ENCODE data around the gene CDKN1C. TPM values are rescaled to one million over a fixed set of nuclear protein-coding genes. Genes with fewer than 3 reads are reported as not detected.

CDKN1C gene
- total and polyA plus RNA-seq, 2 of the 8 experiments (the other 6 are each of a cell fraction or from before 2014, with no cell fraction given): 12.8 to 14.1 TPM

DNA sequence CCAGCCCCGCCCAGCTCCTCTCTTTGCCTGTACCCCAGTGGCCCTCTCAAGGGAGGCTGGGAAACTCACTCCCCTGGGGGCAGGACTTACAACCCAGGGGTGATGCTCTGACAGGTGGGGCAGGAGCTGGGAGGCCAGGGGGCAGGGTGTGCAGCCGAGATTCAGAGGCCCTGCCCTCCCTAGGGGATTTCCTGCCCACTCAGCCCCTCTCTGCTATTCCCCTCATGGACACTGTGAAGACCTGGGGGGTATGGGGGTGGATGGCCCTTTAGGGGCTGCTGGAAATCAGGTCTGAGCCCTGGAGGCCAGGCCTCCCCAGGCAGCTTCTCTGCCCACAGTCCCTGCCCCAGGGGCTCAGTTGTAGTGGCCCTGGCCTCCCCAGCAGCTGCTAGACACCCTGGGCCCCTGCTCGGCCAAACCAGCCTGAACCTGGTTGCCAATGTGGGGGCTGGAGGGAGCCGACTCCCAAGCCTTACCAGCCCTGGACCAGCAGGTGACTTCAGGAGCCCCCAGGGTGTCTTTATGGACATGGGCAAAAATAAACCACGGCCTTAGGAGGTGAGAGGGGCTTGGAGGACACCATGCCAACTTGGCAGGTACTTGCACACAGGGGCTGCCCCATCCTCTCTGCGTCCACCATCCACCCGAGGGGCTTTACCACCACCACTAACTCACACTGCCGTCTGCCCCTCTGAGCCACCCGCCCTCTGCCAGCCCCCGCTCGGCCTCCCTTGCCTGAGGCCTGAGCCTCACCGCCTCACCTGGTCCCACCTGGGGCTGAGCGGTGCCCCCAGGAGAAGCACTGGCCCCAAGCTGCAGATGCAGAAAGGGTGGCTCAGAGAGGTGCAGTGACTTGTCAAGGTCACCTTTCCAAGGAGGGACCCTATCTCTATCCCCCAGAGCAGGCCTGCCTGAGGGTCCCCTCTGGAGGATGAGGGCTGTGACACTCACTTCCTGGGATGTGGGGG lies 46.5 kb upstream of the CDKN1C start:
- H3K27ac ChIP-seq (ENCODE audit: low read depth, low read length): no peak overlapping the region
- peaks cover 0 to 9% of the 10 kb centered on the region in 2 experiments for H4K20me1 ChIP-seq (replicated peaks in 1 of 2; ENCODE audit: control insufficient read depth in 1 of 2, insufficient read depth in 2 of 2, low read length in 2 of 2)
- WGBS, 2 experiments (ENCODE audit: extremely low coverage in 1 of 2, insufficient coverage in 1 of 2, insufficient read length in 1 of 2, insufficient replicate concordance in 2 of 2, low coverage in 1 of 2, low lambda C conversion rate in 2 of 2, missing lambda C conversion rate in 1 of 2): 83% methylated on average over 9 of the region's 13 CpGs; no CpG with 5 or more reads in 1 of the 2 experiments
- H3K4me1 ChIP-seq (replicated peaks in 1 of 4; ENCODE audit: control insufficient read depth in 3 of 4, insufficient read depth in 4 of 4, low read length in 3 of 4): peaks cover 0 to 13% (median 5%) of the 10 kb centered on the region in 4 experiments; a peak in 6 of 7 replicates
- no peak overlapping the region for H4K8ac ChIP-seq (ENCODE audit: extremely low read depth, insufficient read depth, low read length)
- no peak overlapping the region for H2BK20ac ChIP-seq (ENCODE audit: low read length)
- no peaks in the 10 kb centered on the region for H3K36me3 ChIP-seq (ENCODE audit: control insufficient read depth in 2 of 4, insufficient read depth in 4 of 4, low read length in 3 of 4)
- H3K79me2 ChIP-seq (ENCODE audit: control insufficient read depth in 1 of 2, insufficient read depth in 2 of 2, low read length in 2 of 2): no peaks in the 10 kb centered on the region
- no peak overlapping the region for H4K91ac ChIP-seq (replicated peaks; ENCODE audit: insufficient read length, low read length)
- no peak overlapping the region for H2BK12ac ChIP-seq (ENCODE audit: low read depth, low read length)
- ChIA-PET POLR2A (ENCODE audit: partially characterized antibody) (interaction anchor here (1.7 to 3.1 kb wide), 3 partner anchors 9 to 47 kb away, joined by 4 to 13 read pairs (median 12); no protein-coding TSS in a partner anchor), CTCF (ENCODE audit: partially characterized antibody) (interaction anchor here (0.7 to 9.4 kb wide), 9 partner anchors 10 to 400 kb away, joined by 3 to 129 read pairs (median 5); partner anchors contain the start of gene CDKN1C)
- H3K23ac ChIP-seq (ENCODE audit: insufficient read length): no peak overlapping the region
- H3K79me1 ChIP-seq (ENCODE audit: low read depth, low read length): no peaks in the 10 kb centered on the region
- no peak overlapping the region for H2BK5ac ChIP-seq (ENCODE audit: low read depth, low read length)
- peaks cover 8% of the 10 kb centered on the region; the same call in 1 of the 2 replicates for H3K23me2 ChIP-seq (ENCODE audit: low read depth, low read length)
- H3K4ac ChIP-seq (replicated peaks; ENCODE audit: insufficient read length, low read depth, low read length): no peak overlapping the region
- H2AFZ ChIP-seq (ENCODE audit: low read length): no peak overlapping the region
- H2BK15ac ChIP-seq (ENCODE audit: low read length): 0 out of 2 replicates have a peak overlapping the region, but pooled peaks have one; percentile 81
- no peak overlapping the region for H3K56ac ChIP-seq (replicated peaks; ENCODE audit: insufficient read length, low read depth, low read length)
- no peak overlapping the region; the same call in 1 of the 2 replicates for H3K18ac ChIP-seq (ENCODE audit: extremely low read depth, low read length)
- H2AK5ac ChIP-seq (ENCODE audit: low read depth, low read length): 0 out of 2 replicates have a peak overlapping the region, but pooled peaks have one; percentile 4
- H3K27me3 ChIP-seq (replicated peaks in 1 of 4; ENCODE audit: control insufficient read depth in 3 of 4, extremely low read depth in 1 of 4, insufficient read depth in 3 of 4, low read length in 3 of 4): peaks cover 25 to 30% (median 30%) of the 10 kb centered on the region in 4 experiments
- H3K9me3 ChIP-seq (ENCODE audit: insufficient read depth in 2 of 2, low read depth in 1 of 2, low read length in 1 of 2): peaks cover 0 to 2% of the 10 kb centered on the region in 2 experiments; a peak in 2 of 4 replicates
- no peak overlapping the region for H3K4me2 ChIP-seq (ENCODE audit: insufficient read depth in 1 of 2, low read depth in 2 of 2, low read length in 2 of 2)
- H3K9ac ChIP-seq (replicated peaks in 1 of 4; ENCODE audit: extremely low read depth in 1 of 4, low read depth in 3 of 4, low read length in 3 of 4): no peak overlapping the region
- no peak overlapping the region for H2BK120ac ChIP-seq (replicated peaks; ENCODE audit: low read depth, low read length)
- H3K14ac ChIP-seq (ENCODE audit: insufficient read length): no peak overlapping the region
- H4K5ac ChIP-seq (ENCODE audit: insufficient read length, low read depth, low read length): no peak overlapping the region
- DNase-seq (ENCODE audit: low read depth in 1 of 2, low spot score in 2 of 2): no peak
- no peak for FAIRE-seq
- H3K4me3 ChIP-seq (ENCODE audit: extremely low read depth in 1 of 4, insufficient read depth in 2 of 4, low read depth in 3 of 4, low read length in 4 of 4): no peak overlapping the region
- TF ChIP-seq, protein P1, sequence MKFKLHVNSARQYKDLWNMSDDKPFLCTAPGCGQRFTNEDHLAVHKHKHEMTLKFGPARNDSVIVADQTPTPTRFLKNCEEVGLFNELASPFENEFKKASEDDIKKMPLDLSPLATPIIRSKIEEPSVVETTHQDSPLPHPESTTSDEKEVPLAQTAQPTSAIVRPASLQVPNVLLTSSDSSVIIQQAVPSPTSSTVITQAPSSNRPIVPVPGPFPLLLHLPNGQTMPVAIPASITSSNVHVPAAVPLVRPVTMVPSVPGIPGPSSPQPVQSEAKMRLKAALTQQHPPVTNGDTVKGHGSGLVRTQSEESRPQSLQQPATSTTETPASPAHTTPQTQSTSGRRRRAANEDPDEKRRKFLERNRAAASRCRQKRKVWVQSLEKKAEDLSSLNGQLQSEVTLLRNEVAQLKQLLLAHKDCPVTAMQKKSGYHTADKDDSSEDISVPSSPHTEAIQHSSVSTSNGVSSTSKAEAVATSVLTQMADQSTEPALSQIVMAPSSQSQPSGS (IDR thresholded peaks at IDR 0.05; ENCODE audit: low read length): no peak
- no peak for TF ChIP-seq TAF1 (IDR thresholded peaks at IDR 0.05; ENCODE audit: low read depth, low read length)
- TF ChIP-seq RFX5 (IDR thresholded peaks at IDR 0.05; ENCODE audit: borderline replicate concordance, low read depth, low read length): no peak
- TF ChIP-seq JUND (IDR thresholded peaks at IDR 0.05; ENCODE audit: low read length): no peak
- TF ChIP-seq POU5F1 (IDR thresholded peaks at IDR 0.05; ENCODE audit: low read depth, low read length): no peak
- no peak for TF ChIP-seq RBBP5 (IDR thresholded peaks at IDR 0.05; ENCODE audit: borderline replicate concordance, low read depth, low read length)
- no peak for TF ChIP-seq POLR2A (IDR thresholded peaks at IDR 0.05; ENCODE audit: control extremely low read depth in 1 of 2, low read depth in 2 of 2, low read length in 2 of 2)
- TF ChIP-seq KDM4A (IDR thresholded peaks at IDR 0.05; ENCODE audit: low read depth, low read length, severe bottlenecking): no peak
- TF ChIP-seq SRF (IDR thresholded peaks at IDR 0.05; ENCODE audit: low read depth, low read length): no peak

Data from H1 (cell line).